Upper lobe of left lung (tissue), 4 donors: ENCODE measurements around the gene IGSF21.

Experiments used
- CTCF ChIP-seq, 6 experiments: fragments of 450-650 bp in 4 of 6; fragments of 200-600 bp in 2 of 6; sonication (generic) in 2 of 6; IDR thresholded peaks; one replicate each; pipeline ENCODE4 v1.5.1; 2016 to 2019; ENCODE audit warnings: antibody characterized with exemption in 6 of 6
- EP300 ChIP-seq, 4 donors: sonication (generic); formaldehyde crosslinking; IDR thresholded peaks; one replicate each; pipeline ENCODE4 v1.5.1; 2017; ENCODE audit warnings: antibody characterized with exemption in 4 of 4, control low read depth in 2 of 4
- POLR2AphosphoS5 ChIP-seq, 2 donors: sonication (generic); formaldehyde crosslinking; IDR thresholded peaks; one replicate each; pipeline ENCODE4 v1.5.1; 2017; ENCODE audit warnings: antibody characterized with exemption in 2 of 2

- TF ChIP-seq CTCF (IDR thresholded peaks at IDR 0.05) (peak in 5 of 6 experiments; percentile 26 to 46 (median 35)), POLR2AphosphoS5 (IDR thresholded peaks at IDR 0.05) (no peak), EP300 (IDR thresholded peaks at IDR 0.05) (no peak)
These were observed 127.2 kb downstream of the IGSF21 start for GRCh38 chr1:18234790-18235242.
